ENCODE results near the gene WAC.

DNA sequence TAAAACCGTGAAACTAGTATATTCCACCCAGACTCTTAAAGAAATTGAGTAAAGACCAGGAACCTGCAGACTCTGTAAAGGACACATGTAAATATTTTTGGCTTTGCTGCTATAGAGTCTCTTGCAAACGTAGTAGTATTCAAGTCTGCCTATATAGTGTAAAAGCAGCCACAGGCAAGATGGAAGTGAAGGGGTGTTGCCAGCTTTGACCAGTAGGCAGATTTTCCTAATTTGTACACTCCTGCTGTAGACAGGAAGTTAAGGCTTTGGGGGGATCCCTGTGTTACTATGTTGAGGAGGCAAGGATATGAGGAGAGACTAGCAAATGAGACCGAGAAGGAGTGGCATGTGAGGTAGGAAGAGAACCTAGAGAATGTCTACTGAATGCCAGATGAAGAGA, 27.7 kb downstream of the WAC start:
- TF ChIP-seq POLR2AphosphoS5 (IDR thresholded peaks at IDR 0.05; ENCODE audit: low read depth, low read length) (no peak), MTF1 (CRISPR knock-in tag; IDR thresholded peaks at IDR 0.05) (no peak), EP300 (IDR thresholded peaks at IDR 0.05; ENCODE audit: low read depth in 2 of 2, low read length in 2 of 2) (no peak), EP300 (CRISPR knock-in tag; IDR thresholded peaks at IDR 0.05; ENCODE audit: borderline replicate concordance) (no peak), ZNF747 (CRISPR knock-in tag; IDR thresholded peaks at IDR 0.05; ENCODE audit: borderline replicate concordance) (no peak), NFRKB (IDR thresholded peaks at IDR 0.05) (no peak)
